Neural progenitor cell (in vitro differentiated cells): Measurements from ENCODE around the gene GMPR. TPM values are rescaled to one million over a fixed set of nuclear protein-coding genes. Genes with fewer than 3 reads are reported as not detected.

Source experiments
- DNase-seq: peaks from one replicate; pipeline ENCODE4 v3.0.0-alpha.2; 2016; ENCODE audit warnings: low spot score
- H2AFZ ChIP-seq: fragments of 200-600 bp; sonication (generic); replicated peaks from 2 replicates; pipeline ENCODE4 v1.6.1; 2016; ENCODE audit warnings: antibody characterized with exemption
- H3F3A ChIP-seq: fragments of 200-600 bp; sonication (generic); 2 replicates; pipeline ENCODE4 v1.6.1; 2016; ENCODE audit warnings: antibody characterized with exemption, low read depth
- H3K27ac ChIP-seq: fragments of 200-600 bp; sonication (generic); 2 replicates; pipeline ENCODE4 v1.5.1; 2016; ENCODE audit warnings: mild to moderate bottlenecking
- H3K27me3 ChIP-seq: fragments of 200-600 bp; sonication (generic); 2 replicates; pipeline ENCODE4 v1.6.1; 2016; ENCODE audit warnings: mild to moderate bottlenecking, moderate library complexity
- H3K36me3 ChIP-seq: fragments of 200-600 bp; sonication (generic); 2 replicates; pipeline ENCODE4 v1.5.1; 2016
- H3K4me1 ChIP-seq: fragments of 200-600 bp; sonication (generic); 2 replicates; pipeline ENCODE4 v1.6.1; 2016; ENCODE audit warnings: mixed run types
- H3K4me2 ChIP-seq: fragments of 200-600 bp; sonication (generic); 2 replicates; pipeline ENCODE4 v1.6.1; 2016
- H3K4me3 ChIP-seq: fragments of 200-600 bp; sonication (generic); 2 replicates; pipeline ENCODE4 v1.5.1; 2016
- H3K79me2 ChIP-seq: fragments of 200-600 bp; sonication (generic); 2 replicates; pipeline ENCODE4 v1.6.1; 2016; ENCODE audit warnings: low read depth
- H3K9ac ChIP-seq: fragments of 200-600 bp; sonication (generic); 2 replicates; pipeline ENCODE4 v1.6.1; 2016
- H3K9me3 ChIP-seq: fragments of 200-600 bp; sonication (generic); 2 replicates; pipeline ENCODE4 v1.5.1; 2016; ENCODE audit warnings: low read depth
- H4K20me1 ChIP-seq: fragments of 200-600 bp; sonication (generic); 2 replicates; pipeline ENCODE4 v1.6.1; 2016; ENCODE audit warnings: low read depth
- H3K27ac Mint-ChIP-seq: 3 replicates; pipeline ENCODE4 v1.8.0; 2021; ENCODE audit warnings: mixed read lengths
- H3K27me3 Mint-ChIP-seq: 2 replicates; pipeline ENCODE4 v1.8.0; 2022; ENCODE audit warnings: low read depth, mild to moderate bottlenecking, inconsistent platforms, moderate library complexity, mixed read lengths; ENCODE audit not compliant: insufficient read depth
- H3K36me3 Mint-ChIP-seq: 3 replicates; pipeline ENCODE4 v1.8.0; 2021; ENCODE audit warnings: mixed read lengths
- H3K4me1 Mint-ChIP-seq: 3 replicates; pipeline ENCODE4 v1.8.0; 2021; ENCODE audit warnings: mixed read lengths
- H3K4me3 Mint-ChIP-seq: 3 replicates; pipeline ENCODE4 v1.8.0; 2021; ENCODE audit warnings: mild to moderate bottlenecking, moderate library complexity, mixed read lengths
- H3K9me3 Mint-ChIP-seq: 3 replicates; pipeline ENCODE4 v1.8.0; 2020; ENCODE audit warnings: mixed read lengths
- CTCF ChIP-seq: fragments of 200-600 bp; sonication (generic); IDR thresholded peaks from 2 replicates; pipeline ENCODE4 v1.5.1; 2017; ENCODE audit warnings: antibody characterized with exemption, mild to moderate bottlenecking
- EZH2 ChIP-seq: fragments of 200-600 bp; sonication (generic); IDR thresholded peaks from 2 replicates; pipeline ENCODE4 v1.6.1; 2017; ENCODE audit warnings: antibody characterized with exemption, mild to moderate bottlenecking, moderate library complexity
- EZH2phosphoT487 ChIP-seq: fragments of 200-600 bp; sonication (generic); IDR thresholded peaks from 2 replicates; pipeline ENCODE4 v1.6.1; 2017; ENCODE audit warnings: antibody characterized with exemption
- total RNA-seq: library from RNA; depleted of rRNA; stranded (reverse); fragments of >200 nt; gene quantifications from 2 replicates; pipeline ENCODE4 v1.2.3, GENCODE V29; 2015; ENCODE audit warnings: low replicate concordance

GMPR gene
- total RNA-seq, 1 donor from 2014 or later: not detected

GRCh38 chr6:16254535-16254934 is 16.1 kb downstream of the GMPR start:
- no peak overlapping the region for H3K27ac ChIP-seq
- Mint-ChIP-seq H3K4me1 (peaks cover 28% of the 10 kb centered on the region), H3K4me3 (no peak overlapping the region), H3K36me3 (peaks cover 5% of the 10 kb centered on the region), H3K9me3 (peaks cover 5% of the 10 kb centered on the region), H3K27me3 (peaks cover 6% of the 10 kb centered on the region), H3K27ac (no peak overlapping the region)
- TF ChIP-seq EZH2phosphoT487 (no peak), CTCF (no peak), EZH2 (no peak)
- H4K20me1 ChIP-seq: peaks cover 8% of the 10 kb centered on the region
- no peaks in the 10 kb centered on the region for H3K9me3 ChIP-seq
- peaks cover 37% of the 10 kb centered on the region for H3K27me3 ChIP-seq
- H3K36me3 ChIP-seq: no peaks in the 10 kb centered on the region
- H3K4me2 ChIP-seq: no peak overlapping the region
- H3K79me2 ChIP-seq: no peaks in the 10 kb centered on the region
- peaks cover 24% of the 10 kb centered on the region for H3K4me1 ChIP-seq
- H3F3A ChIP-seq: peaks cover 18% of the 10 kb centered on the region
- no peak overlapping the region for H3K9ac ChIP-seq
- no peak overlapping the region for H3K4me3 ChIP-seq
- no peak overlapping the region for H2AFZ ChIP-seq
- no peak for DNase-seq

- H4K20me1 ChIP-seq: no peaks in the 10 kb centered on the region
- H3K9me3 Mint-ChIP-seq: peaks cover 5% of the 10 kb centered on the region
- H3K27ac ChIP-seq: no peak overlapping the region
- peaks cover 6% of the 10 kb centered on the region for H3K27me3 Mint-ChIP-seq
- H3K27ac Mint-ChIP-seq: no peak overlapping the region
- no peaks in the 10 kb centered on the region for H3K36me3 ChIP-seq
- no peak overlapping the region for H2AFZ ChIP-seq
- H3K4me1 ChIP-seq: peaks cover 15% of the 10 kb centered on the region
- H3K4me1 Mint-ChIP-seq: peaks cover 20% of the 10 kb centered on the region
- peaks cover 3% of the 10 kb centered on the region for H3F3A ChIP-seq
- H3K9ac ChIP-seq: no peak overlapping the region
- DNase-seq: no peak
- H3K27me3 ChIP-seq: peaks cover 27% of the 10 kb centered on the region
- no peak overlapping the region for H3K4me3 Mint-ChIP-seq
- H3K4me2 ChIP-seq: no peak overlapping the region
- no peaks in the 10 kb centered on the region for H3K9me3 ChIP-seq
- H3K4me3 ChIP-seq: no peak overlapping the region
- H3K79me2 ChIP-seq: no peaks in the 10 kb centered on the region
- no peak for TF ChIP-seq CTCF
- no peak for TF ChIP-seq EZH2
- TF ChIP-seq EZH2phosphoT487: no peak
- peaks cover 5% of the 10 kb centered on the region for H3K36me3 Mint-ChIP-seq
Measured at GRCh38 chr6:16256781-16257180, 18.4 kb downstream of the GMPR start.

- H3K4me1 Mint-ChIP-seq: peaks cover 20% of the 10 kb centered on the region
- DNase-seq: no peak
- Histone ChIP-seq H3K9me3 (no peaks in the 10 kb centered on the region), H3K27me3 (peaks cover 15% of the 10 kb centered on the region), H3K36me3 (no peaks in the 10 kb centered on the region), H3K4me2 (peak overlapping the region; percentile 1), H4K20me1 (no peaks in the 10 kb centered on the region), H2AFZ (no peak overlapping the region), H3K4me3 (no peak overlapping the region), H3K9ac (no peak overlapping the region), H3K27ac (no peak overlapping the region), H3K79me2 (no peaks in the 10 kb centered on the region), H3F3A (peaks cover 3% of the 10 kb centered on the region), H3K4me1 (peaks cover 15% of the 10 kb centered on the region)
- TF ChIP-seq EZH2phosphoT487 (no peak), CTCF (no peak), EZH2 (no peak)
- no peak overlapping the region for H3K27ac Mint-ChIP-seq
- H3K36me3 Mint-ChIP-seq: peaks cover 5% of the 10 kb centered on the region
- no peak overlapping the region for H3K4me3 Mint-ChIP-seq
- peaks cover 4% of the 10 kb centered on the region for H3K27me3 Mint-ChIP-seq
- peaks cover 6% of the 10 kb centered on the region for H3K9me3 Mint-ChIP-seq
Measured at GRCh38 chr6:16257999-16258708, 19.8 kb downstream of the GMPR start.
